H1 (cell line): ENCODE data around the gene C11orf98. TPM values are rescaled to one million over a fixed set of nuclear protein-coding genes. Genes with fewer than 3 reads are reported as not detected.
A peak's percentile ranks its signal among the peaks of the same experiment; 100 is the strongest.

Experiments
- CTCF ChIA-PET: fragments of 300-600 bp; sonication (Branson Sonifier 250); formaldehyde crosslinking; loops from one replicate; lab custom pipeline; 2021; ENCODE audit not compliant: partially characterized antibody; lab: Charles Lee
- POLR2A ChIA-PET: fragments of 300-600 bp; sonication (Branson Sonifier 250); formaldehyde crosslinking; loops from one replicate; lab custom pipeline; 2021; ENCODE audit warnings: inconsistent platforms; ENCODE audit not compliant: partially characterized antibody; lab: Charles Lee
- DNase-seq, 2 experiments: peaks; one replicate each; pipeline versions ENCODE4 v3.0.0 to v3.0.0-alpha.2; 2010 to 2022; ENCODE audit warnings: low spot score in 2 of 2, low read depth in 1 of 2, mixed read lengths in 1 of 2
- FAIRE-seq: peaks from 2 replicates; lab custom pipeline; 2011; peaks lifted over from hg19 to GRCh38; lab: Jason Lieb, UNC
- H2AFZ ChIP-seq: 2 replicates; pipeline ENCODE4 v1.8.1; 2012; ENCODE audit warnings: low read length, inconsistent platforms
- H2AK5ac ChIP-seq: 2 replicates; pipeline ENCODE4 v1.6.1; 2013; ENCODE audit warnings: low read depth, low read length
- H2BK120ac ChIP-seq: replicated peaks from 2 replicates; pipeline ENCODE3; 2013; ENCODE audit warnings: low read depth, low read length, inconsistent platforms
- H2BK12ac ChIP-seq: 2 replicates; pipeline ENCODE4 v1.6.1; 2013; ENCODE audit warnings: low read depth, low read length
- H2BK15ac ChIP-seq: 2 replicates; pipeline ENCODE4 v1.6.1; 2013; ENCODE audit warnings: low read length
- H2BK20ac ChIP-seq: 2 replicates; pipeline ENCODE4 v1.6.1; 2013; ENCODE audit warnings: low read length
- H2BK5ac ChIP-seq: 2 replicates; pipeline ENCODE4 v1.6.1; 2013; ENCODE audit warnings: low read depth, low read length
- H3K14ac ChIP-seq: 2 replicates; pipeline ENCODE4 v1.6.1; 2013; ENCODE audit warnings: inconsistent platforms; ENCODE audit not compliant: insufficient read length
- H3K18ac ChIP-seq: 2 replicates; pipeline ENCODE4 v1.6.1; 2013; ENCODE audit warnings: low read length; ENCODE audit errors: extremely low read depth
- H3K23ac ChIP-seq: 2 replicates; pipeline ENCODE4 v1.6.1; 2013; ENCODE audit warnings: inconsistent platforms; ENCODE audit not compliant: insufficient read length
- H3K23me2 ChIP-seq: 2 replicates; pipeline ENCODE4 v1.6.1; 2013; ENCODE audit warnings: low read depth, low read length
- H3K27ac ChIP-seq: 2 replicates; pipeline ENCODE4 v1.6.1; 2011; ENCODE audit warnings: low read depth, low read length, inconsistent platforms
- H3K27me3 ChIP-seq, 4 experiments: replicated peaks in 1 of 4; 1 replicate in 1 of 4; 2 replicates in 3 of 4; pipeline versions ENCODE4 v1.6.1 to v1.8.1; 2011 to 2013; ENCODE audit warnings: low read length in 3 of 4, mild to moderate bottlenecking in 3 of 4, inconsistent platforms in 2 of 4, mixed read lengths in 2 of 4, moderate library complexity in 1 of 4; ENCODE audit not compliant: control insufficient read depth in 3 of 4, insufficient read depth in 3 of 4; ENCODE audit errors: extremely low read depth in 1 of 4
- H3K36me3 ChIP-seq, 4 experiments: 2 replicates each; pipeline versions ENCODE4 v1.6.1 to v1.8.1; 2011 to 2013; ENCODE audit warnings: mild to moderate bottlenecking in 4 of 4, low read length in 3 of 4, moderate library complexity in 2 of 4, control low read depth in 1 of 4, inconsistent platforms in 1 of 4; ENCODE audit not compliant: insufficient read depth in 4 of 4, control insufficient read depth in 2 of 4
- H3K4ac ChIP-seq: replicated peaks from 2 replicates; pipeline ENCODE3; 2013; ENCODE audit warnings: low read length, low read depth, mixed read lengths, inconsistent platforms; ENCODE audit not compliant: insufficient read length
- H3K4me1 ChIP-seq, 4 experiments: replicated peaks in 1 of 4; 1 replicate in 1 of 4; 2 replicates in 3 of 4; pipeline versions ENCODE4 v1.6.1 to v1.8.1; 2011 to 2013; ENCODE audit warnings: low read length in 3 of 4, inconsistent platforms in 2 of 4, mixed read lengths in 1 of 4; ENCODE audit not compliant: insufficient read depth in 4 of 4, control insufficient read depth in 3 of 4
- H3K4me2 ChIP-seq, 2 experiments: 2 replicates each; pipeline versions ENCODE4 v1.6.1 to v1.8.1; 2011 to 2013; ENCODE audit warnings: low read depth in 2 of 2, low read length in 2 of 2, control low read depth in 1 of 2, inconsistent platforms in 1 of 2, mild to moderate bottlenecking in 1 of 2; ENCODE audit not compliant: insufficient read depth in 1 of 2
- H3K4me3 ChIP-seq, 4 experiments: fragments of 200-600, 300-600 bp in 1 of 4; sonication (generic), shearing (Covaris generic), sonication (Bioruptor Twin) in 1 of 4; 2 replicates each; pipeline versions ENCODE4 v1.5.1 to v1.8.1; 2011 to 2016; ENCODE audit warnings: low read length in 4 of 4, low read depth in 3 of 4, control low read depth in 2 of 4, inconsistent platforms in 2 of 4, mild to moderate bottlenecking in 2 of 4, mixed read lengths in 1 of 4, moderate library complexity in 1 of 4; ENCODE audit not compliant: insufficient read depth in 2 of 4; ENCODE audit errors: extremely low read depth in 1 of 4
- H3K56ac ChIP-seq: replicated peaks from 2 replicates; pipeline ENCODE3; 2013; ENCODE audit warnings: low read depth, mild to moderate bottlenecking, mixed read lengths, low read length, inconsistent platforms; ENCODE audit not compliant: insufficient read length
- H3K79me1 ChIP-seq: 2 replicates; pipeline ENCODE4 v1.6.1; 2013; ENCODE audit warnings: low read depth, low read length, control low read depth
- H3K79me2 ChIP-seq, 2 experiments: 2 replicates each; pipeline versions ENCODE4 v1.6.1 to v1.8.1; 2012 to 2013; ENCODE audit warnings: low read length in 2 of 2, mild to moderate bottlenecking in 2 of 2, inconsistent platforms in 1 of 2; ENCODE audit not compliant: insufficient read depth in 2 of 2, control insufficient read depth in 1 of 2
- H3K9ac ChIP-seq, 4 experiments: replicated peaks in 1 of 4; 1 replicate in 1 of 4; 2 replicates in 3 of 4; pipeline versions ENCODE4 v1.6.1 to v1.8.1; 2011 to 2013; ENCODE audit warnings: low read depth in 3 of 4, low read length in 3 of 4, control low read depth in 2 of 4, mild to moderate bottlenecking in 2 of 4, moderate library complexity in 2 of 4, inconsistent platforms in 1 of 4; ENCODE audit errors: extremely low read depth in 1 of 4
- H3K9me3 ChIP-seq, 2 experiments: 2 replicates each; pipeline versions ENCODE4 v1.6.1 to v1.8.1; 2012 to 2013; ENCODE audit warnings: mild to moderate bottlenecking in 2 of 2, moderate library complexity in 2 of 2, control low read depth in 1 of 2, inconsistent platforms in 1 of 2, low read depth in 1 of 2, low read length in 1 of 2, mixed read lengths in 1 of 2; ENCODE audit not compliant: insufficient read depth in 2 of 2
- H4K20me1 ChIP-seq, 2 experiments: replicated peaks in 1 of 2; 2 replicates each; pipeline versions ENCODE3 to v1.8.1; 2011 to 2013; ENCODE audit warnings: inconsistent platforms in 2 of 2, low read length in 2 of 2, mild to moderate bottlenecking in 1 of 2; ENCODE audit not compliant: insufficient read depth in 2 of 2, control insufficient read depth in 1 of 2
- H4K5ac ChIP-seq: 2 replicates; pipeline ENCODE4 v1.6.1; 2013; ENCODE audit warnings: low read length, low read depth, mixed read lengths, inconsistent platforms; ENCODE audit not compliant: insufficient read length
- H4K8ac ChIP-seq: 2 replicates; pipeline ENCODE4 v1.8.0; 2013; ENCODE audit warnings: mild to moderate bottlenecking, moderate library complexity, low read length, inconsistent platforms; ENCODE audit not compliant: insufficient read depth; ENCODE audit errors: extremely low read depth
- H4K91ac ChIP-seq: replicated peaks from 2 replicates; pipeline ENCODE3; 2013; ENCODE audit warnings: low read length, mixed read lengths, inconsistent platforms; ENCODE audit not compliant: insufficient read length
- NANOG ChIP-seq: IDR thresholded peaks from 2 replicates; pipeline ENCODE4 v1.6.1; 2011; ENCODE audit warnings: low read length, low read depth, mild to moderate bottlenecking, inconsistent platforms; ENCODE audit not compliant: insufficient read depth, poor library complexity, severe bottlenecking
- NRF1 ChIP-seq: IDR thresholded peaks from 2 replicates; pipeline ENCODE4 v1.6.1; 2011; ENCODE audit warnings: mild to moderate bottlenecking, low read depth, low read length, improper control_type of control experiment
- TAF1 ChIP-seq: IDR thresholded peaks from 2 replicates; pipeline ENCODE4 v1.6.1; 2011; ENCODE audit warnings: mild to moderate bottlenecking, low read depth, low read length
- WGBS, 2 experiments: shearing (Covaris generic) in 1 of 2; methylation state at CpG; one replicate each; pipeline versions ENCODE4 v1.1.6 to v1.1.7; 2013 to 2015; ENCODE audit warnings: low lambda C conversion rate in 2 of 2, mixed read lengths in 2 of 2, inconsistent platforms in 1 of 2, low coverage in 1 of 2, missing lambda C conversion rate in 1 of 2; ENCODE audit not compliant: insufficient replicate concordance in 2 of 2, insufficient coverage in 1 of 2, insufficient read length in 1 of 2; ENCODE audit errors: extremely low coverage in 1 of 2, missing lambda C conversion rate in 1 of 2; 5-methylcytosine and 5-hydroxymethylcytosine counted together
- polyA plus RNA-seq, 7 experiments: library from polyadenylated mRNA; depleted of rRNA in 3 of 7; stranded (reverse) in 5 of 7; unstranded in 2 of 7; fragments of >200 nt in 5 of 7; fragments of 200-250 nt in 2 of 7; gene quantifications; 1 replicate in 5 of 7; 2 replicates in 1 of 7; 4 replicates in 1 of 7; pipeline versions ENCODE4 v1.2.1 to v1.2.3, GENCODE V29; 2011 to 2013; ENCODE audit warnings: missing spikeins in 2 of 7, mixed read lengths in 2 of 7
- total RNA-seq: library from RNA; stranded (reverse); fragmentation: NEBNext Ultra II Directional; extraction: Animal tissue kit (Norgen Biotek cat#: 25700); gene quantifications from 2 replicates; pipeline ENCODE4 v1.2.1, GENCODE V29; 2021

The C11orf98 gene
- total and polyA plus RNA-seq, 2 of the 8 experiments (the other 6 are each of a cell fraction or from before 2014, with no cell fraction given) = 68.0 to 171 TPM

- H4K20me1 ChIP-seq = peaks cover 0 to 6% of the 10 kb centered on the region in 2 experiments
- no peak overlapping the region for H3K9ac ChIP-seq
- H4K8ac ChIP-seq = peak overlapping the region; percentile 88; the same call in 1 of the 2 replicates
- H3K36me3 ChIP-seq = peaks cover 10 to 27% (median 24%) of the 10 kb centered on the region in 4 experiments; a peak in 6 of 8 replicates
- H2BK15ac ChIP-seq = no peak overlapping the region
- H2BK20ac ChIP-seq = no peak overlapping the region
- no peak overlapping the region for H3K56ac ChIP-seq
- no peak overlapping the region for H3K4ac ChIP-seq
- no peak overlapping the region for H2BK5ac ChIP-seq
- H3K18ac ChIP-seq = no peak overlapping the region
- 100% methylated on average over 1 of the region's 1 CpG; no CpG with 5 or more reads in 1 of the 2 experiments for WGBS, 2 experiments
- H2AK5ac ChIP-seq = no peak overlapping the region
- ChIA-PET POLR2A (interaction anchor here (0.7 to 61.4 kb wide), 4 partner anchors 18 to 296 kb away, joined by 3 to 2041 read pairs (median 10); partner anchors contain the start of genes BSCL2, C11orf98, CSKMT and GANAB), CTCF (interaction anchor here (0.6 to 4.8 kb wide), 6 partner anchors 11 to 293 kb away, joined by 3 to 35 read pairs (median 4); partner anchors contain the start of genes BSCL2, GNG3, LBHD1 and UQCC3)
- H3K4me3 ChIP-seq = no peak overlapping the region
- no peaks in the 10 kb centered on the region for H3K79me2 ChIP-seq
- DNase-seq (no peak), FAIRE-seq (no peak)
- H2BK120ac ChIP-seq = no peak overlapping the region
- H3K9me3 ChIP-seq = no peaks in the 10 kb centered on the region
- no peaks in the 10 kb centered on the region for H3K27me3 ChIP-seq
- H2BK12ac ChIP-seq = no peak overlapping the region
- peaks cover 0 to 4% (median 0%) of the 10 kb centered on the region in 4 experiments; a peak in 2 of 7 replicates for H3K4me1 ChIP-seq
- no peak overlapping the region for H4K5ac ChIP-seq
- no peak overlapping the region for H4K91ac ChIP-seq
- no peaks in the 10 kb centered on the region for H3K79me1 ChIP-seq
- H3K23me2 ChIP-seq = no peaks in the 10 kb centered on the region
- peak overlapping the region in 1 of 2 experiments; percentile 1; a peak in 1 of 4 replicates for H3K4me2 ChIP-seq
- H3K23ac ChIP-seq = no peak overlapping the region
- TF ChIP-seq NANOG = no peak
- TF ChIP-seq TAF1 = no peak
- no peak for TF ChIP-seq NRF1
- H3K14ac ChIP-seq = no peak overlapping the region
- H3K27ac ChIP-seq = no peak overlapping the region
- no peak overlapping the region for H2AFZ ChIP-seq
Observed at GRCh38 chr11:62688491-62688890, 23.5 kb upstream of the C11orf98 start.
